ENCODE data around the gene RNF207. TPM values are rescaled to one million over a fixed set of nuclear protein-coding genes. Genes with fewer than 3 reads are reported as not detected.

RNF207 gene
- total and polyA plus RNA-seq, 2 of the 13 experiments (the other 11 are each of a cell fraction or from before 2014, with no cell fraction given) = 9.8 to 15.9 TPM

GRCh38 chr1:6243053-6243834 lies 37.3 kb downstream of the RNF207 start:
- no peak for TF ChIP-seq ZNF17 (CRISPR knock-in tag; IDR thresholded peaks at IDR 0.05)
- no peak for TF ChIP-seq HMG20B (CRISPR knock-in tag; conservative IDR thresholded peaks at IDR 0.05)
- TF ChIP-seq DNMT1 (CRISPR knock-in tag; IDR thresholded peaks at IDR 0.05) = no peak
- TF ChIP-seq ZNF607 (CRISPR knock-in tag; IDR thresholded peaks at IDR 0.05; ENCODE audit: borderline replicate concordance) = no peak
- TF ChIP-seq MIER3 (CRISPR knock-in tag; IDR thresholded peaks at IDR 0.05; ENCODE audit: borderline replicate concordance) = no peak
- TF ChIP-seq ISX (CRISPR knock-in tag; conservative IDR thresholded peaks at IDR 0.05) = no peak
- TF ChIP-seq CBFB (CRISPR knock-in tag; IDR thresholded peaks at IDR 0.05) = no peak
- TF ChIP-seq EZH2 (conservative IDR thresholded peaks at IDR 0.05; ENCODE audit: low read depth, low read length) = no peak
- TF ChIP-seq SMYD3 (CRISPR knock-in tag; IDR thresholded peaks at IDR 0.05) = no peak
- TF ChIP-seq ZNF891 (CRISPR knock-in tag; IDR thresholded peaks at IDR 0.05) = no peak
- no peak for TF ChIP-seq ZNF326 (CRISPR knock-in tag; IDR thresholded peaks at IDR 0.05; ENCODE audit: borderline replicate concordance)
- no peak for TF ChIP-seq GLI4 (CRISPR knock-in tag; IDR thresholded peaks at IDR 0.05; ENCODE audit: borderline replicate concordance)
- POLR2A ChIA-PET = interaction anchor here (0.8 to 1.1 kb wide), 2 partner anchors 8 to 38 kb away, joined by 3 read pairs; no protein-coding TSS in a partner anchor
- Histone ChIP-seq H4K20me1 (ENCODE audit: insufficient read depth, low read length) (0 out of 2 replicates have a peak, but pooled peaks cover 5% of the 10 kb centered on the region), H3K27me3 (ENCODE audit: control insufficient read depth in 1 of 2, insufficient read depth in 2 of 2, low read length in 2 of 2) (peaks cover 15 to 50% of the 10 kb centered on the region in 2 experiments), H2AFZ (ENCODE audit: low read length) (no peak overlapping the region), H3K9ac (ENCODE audit: insufficient read depth, low read depth, low read length) (no peak overlapping the region), H3K79me2 (ENCODE audit: insufficient read depth, low read length) (no peaks in the 10 kb centered on the region), H3K27ac (ENCODE audit: extremely low read length, insufficient read depth, low read length) (no peak overlapping the region), H3K4me3 (replicated peaks in 1 of 3; ENCODE audit: insufficient read depth in 1 of 3, low read depth in 2 of 3, low read length in 3 of 3) (no peak overlapping the region), H3K36me3 (replicated peaks in 1 of 2; ENCODE audit: control insufficient read depth in 1 of 2, insufficient read depth in 2 of 2, low read length in 2 of 2) (no peaks in the 10 kb centered on the region), H3K9me3 (ENCODE audit: low read length) (no peaks in the 10 kb centered on the region), H3K4me1 (ENCODE audit: insufficient read depth, low read length) (peaks cover 55% of the 10 kb centered on the region), H3K4me2 (ENCODE audit: low read depth, low read length) (no peak overlapping the region)
- no TSS peak for BruUV-seq (replicated peaks)
- FAIRE-seq (no peak), DNase-seq (ENCODE audit: low spot score) (no peak), ATAC-seq (no peak)
- CTCF ChIA-PET (ENCODE audit: low intra/inter-chr PET ratio, low total read pairs) = no interaction called here
- WGBS (ENCODE audit: low lambda C conversion rate) = 82% methylated on average over 11 of the region's 20 CpGs
- in situ Hi-C loops (cut with HindIII; ENCODE audit: extremely low pct_ligation_motif_present, low pct_unique_long_range_greater_than_20kb) (loop anchor here (10.0 kb wide), 1 partner anchor 172 kb away; the partner anchor contains the start of gene HES2), intact Hi-C loops (cut with micrococcal nuclease; ENCODE audit: unreplicated experiment) (loop anchor here (10.0 kb wide), 1 partner anchor 138 kb away; no protein-coding TSS in a partner anchor)
